Right lobe of liver (tissue), 6 donors: ENCODE measurements around the gene GRID1. TPM values are rescaled to one million over a fixed set of nuclear protein-coding genes. Genes with fewer than 3 reads are reported as not detected.

Experiments
- ATAC-seq, 4 donors: fragments of 200-7000 bp; cut with Tn5 transposase; one replicate each; pipeline ENCODE4 v1.9.1; 2020; ENCODE audit warnings: mild to moderate bottlenecking in 4 of 4, moderate library complexity in 4 of 4
- DNase-seq, 3 donors: peaks; one replicate each; pipeline ENCODE4 v3.0.0-alpha.2; 2020
- H3K27ac ChIP-seq, 3 donors: fragments of 200-600 bp; one replicate each; pipeline ENCODE4 v1.8.0; 2022
- H3K27me3 ChIP-seq, 2 donors: fragments of 200-600 bp; one replicate each; pipeline ENCODE4 v1.8.0; 2022
- H3K36me3 ChIP-seq, 4 donors: fragments of 200-600 bp; sonication (generic) in 1 of 4; one replicate each; pipeline versions ENCODE4 v1.5.1 to v1.8.0; 2017 to 2022; ENCODE audit warnings: control low read depth in 1 of 4
- H3K4me1 ChIP-seq, 4 donors: fragments of 200-600 bp; sonication (generic) in 1 of 4; one replicate each; pipeline versions ENCODE4 v1.5.1 to v1.8.0; 2017 to 2022; ENCODE audit warnings: control low read depth in 1 of 4
- H3K4me3 ChIP-seq, 3 donors: fragments of 200-600 bp; one replicate each; pipeline ENCODE4 v1.8.0; 2022
- H3K9me3 ChIP-seq, 4 donors: fragments of 200-600 bp; sonication (generic) in 1 of 4; one replicate each; pipeline versions ENCODE4 v1.5.1 to v1.8.0; 2017 to 2022; ENCODE audit warnings: control low read depth in 1 of 4
- POLR2A ChIP-seq: fragments of 450-650 bp; IDR thresholded peaks from one replicate; pipeline ENCODE4 v1.6.1; 2017; ENCODE audit warnings: antibody characterized with exemption, mild to moderate bottlenecking
- WGBS: methylation state at CpG from one replicate; pipeline ENCODE4 v1.1.6; 2018; ENCODE audit warnings: low coverage, low lambda C conversion rate; ENCODE audit not compliant: insufficient coverage; ENCODE audit errors: missing lambda C conversion rate; 5-methylcytosine and 5-hydroxymethylcytosine counted together
- intact Hi-C, 2 donors: fragments of 100-400 bp; cut with DNase I; formaldehyde crosslinking; loops; one replicate each; pipeline versions ENCODE4 v1.11.2 to v1.14.1; 2022
- total RNA-seq, 6 experiments: library from RNA; depleted of rRNA in 2 of 6; stranded (reverse); fragments of >200 nt in 2 of 6; fragmentation: NEBNext Ultra II Directional in 3 of 6; extraction: Animal tissue kit (Norgen Biotek cat#: 25700) in 3 of 6; gene quantifications; one replicate each; pipeline versions ENCODE4 v1.1.0 to v1.2.4, GENCODE V29; 2016 to 2023
- TF ChIP-seq, protein P1 (sequence below), 4 donors: fragments of 200-600 bp in 3 of 4; fragments of 450-650 bp in 1 of 4; IDR thresholded peaks; one replicate each; pipeline versions ENCODE4 v1.5.1 to v1.8.0; 2016 to 2022; ENCODE audit warnings: antibody characterized with exemption in 4 of 4, mild to moderate bottlenecking in 2 of 4
- donor health status: DM: no; HTN: yes; CAD: no.
- donor health status: DM: no; HTN: no; CAD: no.
- donor health status: DM: no; HTN: no; CAD: no.
- donor health status: DM: no; HTN: yes; CAD: no.
- donor health status: DM: no; HTN: yes; CAD: no.

GRID1 gene
- total RNA-seq, 6 experiments from 2014 or later = 0.05 to 1.9 (median 0.81) TPM

DNA sequence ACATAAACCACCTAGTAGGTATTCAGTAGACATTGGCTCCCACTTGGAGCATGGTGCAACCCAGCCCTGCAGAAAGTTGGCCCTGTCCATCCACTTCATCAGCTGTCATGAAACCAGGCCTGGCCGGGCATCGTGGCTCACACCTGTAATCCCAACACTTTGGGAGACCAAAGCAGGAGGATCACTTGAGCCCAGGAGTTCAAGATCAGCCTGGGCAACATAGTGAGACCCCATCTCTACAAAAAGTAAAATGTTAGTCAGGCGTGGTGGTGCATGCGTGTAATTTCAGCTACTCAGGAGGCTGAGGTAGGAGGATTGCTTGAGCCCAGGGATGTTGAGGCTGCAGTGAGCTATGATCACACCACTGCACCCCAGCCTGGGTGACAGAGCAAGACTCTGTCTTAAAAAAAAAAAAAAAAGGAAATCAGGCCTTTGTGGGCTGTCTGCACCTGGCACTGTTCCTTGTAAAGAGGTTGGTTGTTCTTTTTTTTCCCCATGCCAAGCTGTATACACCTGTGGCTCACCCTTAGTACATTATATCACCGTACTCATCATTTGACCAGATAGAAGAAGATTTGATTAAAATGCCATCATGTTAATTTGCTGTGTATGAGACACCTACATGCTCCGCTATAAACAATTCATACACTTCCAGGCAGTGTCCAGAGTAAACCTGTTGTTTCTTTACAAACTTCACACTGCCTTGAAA, 45.4 kb upstream of the GRID1 start:
- 81% methylated on average over 2 of the region's 6 CpGs for WGBS
- Histone ChIP-seq H3K4me3 (no peak overlapping the region), H3K4me1 (peaks cover 0 to 4% (median 1%) of the 10 kb centered on the region in 4 donors), H3K9me3 (no peaks in the 10 kb centered on the region), H3K36me3 (no peaks in the 10 kb centered on the region), H3K27me3 (no peaks in the 10 kb centered on the region), H3K27ac (peak overlapping the region in 1 of 3 donors; percentile 71)
- ATAC-seq (no peak), DNase-seq (no peak)
- TF ChIP-seq POLR2A = no peak
- TF ChIP-seq, protein P1, sequence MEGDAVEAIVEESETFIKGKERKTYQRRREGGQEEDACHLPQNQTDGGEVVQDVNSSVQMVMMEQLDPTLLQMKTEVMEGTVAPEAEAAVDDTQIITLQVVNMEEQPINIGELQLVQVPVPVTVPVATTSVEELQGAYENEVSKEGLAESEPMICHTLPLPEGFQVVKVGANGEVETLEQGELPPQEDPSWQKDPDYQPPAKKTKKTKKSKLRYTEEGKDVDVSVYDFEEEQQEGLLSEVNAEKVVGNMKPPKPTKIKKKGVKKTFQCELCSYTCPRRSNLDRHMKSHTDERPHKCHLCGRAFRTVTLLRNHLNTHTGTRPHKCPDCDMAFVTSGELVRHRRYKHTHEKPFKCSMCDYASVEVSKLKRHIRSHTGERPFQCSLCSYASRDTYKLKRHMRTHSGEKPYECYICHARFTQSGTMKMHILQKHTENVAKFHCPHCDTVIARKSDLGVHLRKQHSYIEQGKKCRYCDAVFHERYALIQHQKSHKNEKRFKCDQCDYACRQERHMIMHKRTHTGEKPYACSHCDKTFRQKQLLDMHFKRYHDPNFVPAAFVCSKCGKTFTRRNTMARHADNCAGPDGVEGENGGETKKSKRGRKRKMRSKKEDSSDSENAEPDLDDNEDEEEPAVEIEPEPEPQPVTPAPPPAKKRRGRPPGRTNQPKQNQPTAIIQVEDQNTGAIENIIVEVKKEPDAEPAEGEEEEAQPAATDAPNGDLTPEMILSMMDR (IDR thresholded peaks at IDR 0.05) = no peak
- intact Hi-C loops = no loop called here

DNA sequence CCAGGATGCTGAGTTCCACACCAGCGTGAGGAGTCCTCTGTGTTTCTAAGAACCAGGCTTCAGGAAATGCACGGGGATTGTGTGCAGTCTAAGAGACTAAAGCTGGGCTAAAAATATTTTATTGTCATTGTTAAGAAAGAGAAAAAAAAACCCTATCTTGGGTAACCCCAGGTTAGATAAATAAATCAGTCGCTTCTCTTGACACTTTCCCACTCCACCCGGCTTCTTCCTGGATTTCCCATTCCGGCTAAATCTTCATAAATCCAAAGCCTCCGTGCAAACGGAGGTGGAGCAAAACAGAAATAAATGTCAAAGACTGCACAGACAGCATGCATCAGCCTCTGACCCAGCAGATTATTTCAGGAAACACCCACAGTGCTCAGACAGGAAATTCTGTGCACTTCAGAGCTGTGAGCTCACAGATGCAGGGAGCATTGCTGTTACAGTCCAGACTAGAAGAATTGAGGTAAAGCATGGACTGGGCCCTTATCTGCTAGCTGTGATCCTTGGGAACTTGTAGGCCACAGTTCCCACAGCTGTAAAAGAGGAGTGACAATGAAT, 44.8 kb upstream of the GRID1 start:
- H3K27me3 ChIP-seq = no peaks in the 10 kb centered on the region
- WGBS = 13% methylated on average over 7 of the region's 7 CpGs
- peak overlapping the region in 2 of 3 donors; percentile 19 to 71 for H3K27ac ChIP-seq
- TF ChIP-seq POLR2A = no peak
- TF ChIP-seq, protein P1 (IDR thresholded peaks at IDR 0.05) = no peak
- H3K9me3 ChIP-seq = no peaks in the 10 kb centered on the region
- no peaks in the 10 kb centered on the region for H3K36me3 ChIP-seq
- no peak overlapping the region for H3K4me3 ChIP-seq
- DNase-seq = peak in 1 of 3 donors; percentile 19
- H3K4me1 ChIP-seq = peaks cover 0 to 4% (median 1%) of the 10 kb centered on the region in 4 donors
- peak; percentile 68 to 84 (median 77) for ATAC-seq
- intact Hi-C loops = no loop called here

DNA sequence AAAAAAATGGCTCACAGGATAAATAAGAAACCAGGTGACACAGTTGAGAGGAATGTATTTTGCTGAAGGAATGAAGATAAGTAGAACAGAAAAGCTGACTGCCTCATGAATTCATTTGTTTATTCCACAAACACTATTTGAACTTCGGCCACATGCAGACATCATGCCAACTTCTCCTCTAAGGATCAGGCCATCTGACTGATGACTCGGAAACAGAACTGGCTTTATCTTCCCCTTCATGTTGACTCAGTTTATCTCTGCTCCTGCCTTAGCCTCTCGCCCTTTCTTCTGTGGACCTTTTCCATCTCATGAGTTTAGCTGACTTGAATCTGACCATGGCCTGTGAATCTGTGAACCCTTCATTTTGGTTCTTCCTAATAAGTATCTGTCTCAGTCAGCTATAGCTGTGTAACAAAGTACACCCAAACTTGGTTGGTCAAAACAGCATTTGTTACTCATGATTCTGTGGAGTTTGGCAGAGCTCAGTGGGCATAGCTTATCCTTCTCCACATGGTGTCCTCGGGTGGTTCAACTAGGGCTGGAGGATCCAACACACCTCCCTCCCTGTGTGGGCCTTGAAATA, 44.0 kb upstream of the GRID1 start:
- Histone ChIP-seq H3K27me3 (no peaks in the 10 kb centered on the region), H3K4me1 (peaks cover 0 to 4% (median 1%) of the 10 kb centered on the region in 4 donors), H3K9me3 (no peaks in the 10 kb centered on the region), H3K4me3 (no peak overlapping the region), H3K36me3 (no peaks in the 10 kb centered on the region), H3K27ac (peak overlapping the region in 2 of 3 donors; percentile 19 to 71)
- WGBS = 29% methylated on average over 3 of the region's 4 CpGs
- DNase-seq (peak in 1 of 3 donors; percentile 27), ATAC-seq (peak; percentile 51 to 79 (median 68))
- TF ChIP-seq POLR2A = no peak
- TF ChIP-seq, protein P1 (IDR thresholded peaks at IDR 0.05) = no peak
- intact Hi-C loops = no loop called here

DNA sequence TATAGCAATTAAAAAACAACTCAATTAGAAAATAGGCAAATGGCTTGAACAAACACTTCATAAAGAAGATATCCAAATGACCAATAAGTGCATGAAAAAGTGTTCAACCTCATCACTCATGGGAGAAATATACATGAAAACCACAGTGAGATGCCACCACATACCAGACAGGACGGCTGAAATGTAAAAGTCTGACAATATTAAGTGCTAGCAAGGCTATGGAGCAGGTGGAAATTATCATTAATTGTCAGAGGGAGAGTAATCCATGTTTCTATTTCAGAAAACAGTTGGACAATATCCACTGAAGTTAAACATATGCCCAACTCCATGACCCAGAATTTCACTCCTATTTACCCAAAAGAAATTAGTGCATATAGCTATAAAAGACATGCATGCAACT, 42.6 kb upstream of the GRID1 start:
- TF ChIP-seq, protein P1 (IDR thresholded peaks at IDR 0.05) = no peak
- no peak for TF ChIP-seq POLR2A
- Histone ChIP-seq H3K27ac (no peak overlapping the region), H3K27me3 (no peaks in the 10 kb centered on the region), H3K4me3 (no peak overlapping the region), H3K4me1 (peaks cover 0 to 4% (median 1%) of the 10 kb centered on the region in 4 donors), H3K36me3 (no peaks in the 10 kb centered on the region), H3K9me3 (no peaks in the 10 kb centered on the region)
- ATAC-seq = no peak
- intact Hi-C loops = no loop called here
- DNase-seq = no peak
- 79% methylated on average over 1 of the region's 1 CpG for WGBS
